Measurements from ENCODE around the gene PDE4D. TPM values are rescaled to one million over a fixed set of nuclear protein-coding genes. Genes with fewer than 3 reads are reported as not detected.

Gene PDE4D
- total and polyA plus RNA-seq, 2 of the 4 experiments (the other 2 are of a cell fraction) = 1.4 to 7.9 TPM

- ChIA-PET CTCF (no interaction called here), POLR2A (ENCODE audit: unreplicated experiment) (no interaction called here)
- H3K14ac ChIP-seq (replicated peaks; ENCODE audit: low read depth, low read length) = no peak overlapping the region
- DNase-seq = peak; percentile 25
- no peak overlapping the region for H3K9ac ChIP-seq (ENCODE audit: low read depth, low read length)
- H3K4ac ChIP-seq (ENCODE audit: low read depth, low read length) = no peak overlapping the region
- H2BK20ac ChIP-seq (ENCODE audit: low read depth, low read length) = no peak overlapping the region
- H4K91ac ChIP-seq (ENCODE audit: insufficient read depth, low read depth, low read length) = no peak overlapping the region
- H2AK5ac ChIP-seq (ENCODE audit: low read depth, low read length) = no peak overlapping the region
- intact Hi-C loops (cut with micrococcal nuclease) (no loop called here), dilution Hi-C loops (cut with HindIII; ENCODE audit: low sequenced_read_pairs, unreplicated experiment) (no loop called here), in situ Hi-C loops (cut with MboI; ENCODE audit: low sequenced_read_pairs) (no loop called here)
- no peak overlapping the region for H3K27ac ChIP-seq (ENCODE audit: insufficient read depth, low read length)
- no peak overlapping the region for H2BK120ac ChIP-seq (ENCODE audit: low read depth, low read length)
- H4K20me1 ChIP-seq (ENCODE audit: insufficient read depth, low read length) = no peaks in the 10 kb centered on the region
- H3K23ac ChIP-seq (ENCODE audit: low read depth, low read length) = no peak overlapping the region
- no peak overlapping the region for H3K56ac ChIP-seq (ENCODE audit: extremely low read depth, insufficient read depth, low read length)
- no peaks in the 10 kb centered on the region for H3K27me3 ChIP-seq (ENCODE audit: control insufficient read depth, insufficient read depth, low read length)
- no peak overlapping the region for H4K5ac ChIP-seq (ENCODE audit: low read depth, low read length)
- no peak overlapping the region for H2AFZ ChIP-seq (replicated peaks; ENCODE audit: low read length, poor library complexity)
- no peak overlapping the region for H4K8ac ChIP-seq (ENCODE audit: low read depth in 2 of 2, low read length in 2 of 2)
- no peaks in the 10 kb centered on the region for H3K79me1 ChIP-seq (ENCODE audit: low read depth in 1 of 2, low read length in 2 of 2)
- BruUV-seq (replicated peaks) = no TSS peak
- no peak overlapping the region for H3K4me2 ChIP-seq (ENCODE audit: low read depth, low read length)
- no peaks in the 10 kb centered on the region for H3K36me3 ChIP-seq (ENCODE audit: control insufficient read depth, insufficient read depth, low read length)
- ATAC-seq (ENCODE audit: low read depth) = no peak
- H3K18ac ChIP-seq (ENCODE audit: low read depth, low read length) = no peak overlapping the region
- H2BK15ac ChIP-seq (ENCODE audit: low read depth, low read length) = no peak overlapping the region
- H3K9me3 ChIP-seq (ENCODE audit: control insufficient read depth, insufficient read depth, low read length) = no peaks in the 10 kb centered on the region
- H3K9me1 ChIP-seq (ENCODE audit: insufficient read depth, low read length) = no peaks in the 10 kb centered on the region
- H2BK5ac ChIP-seq (ENCODE audit: low read depth, low read length, poor library complexity, severe bottlenecking) = no peak overlapping the region
- H3K4me3 ChIP-seq (ENCODE audit: insufficient read depth, low read depth, low read length) = no peak overlapping the region
- H3K4me1 ChIP-seq (ENCODE audit: control insufficient read depth, insufficient read depth, low read length) = no peaks in the 10 kb centered on the region
- TF ChIP-seq MXI1 (IDR thresholded peaks at IDR 0.05; ENCODE audit: borderline replicate concordance, low read depth, low read length) = no peak
- no peak for TF ChIP-seq BHLHE40 (IDR thresholded peaks at IDR 0.05; ENCODE audit: low read depth, low read length)
- TF ChIP-seq RFX5 (IDR thresholded peaks at IDR 0.05; ENCODE audit: low read depth, low read length) = no peak
- no peak for TF ChIP-seq ELK1 (IDR thresholded peaks at IDR 0.05; ENCODE audit: borderline replicate concordance, low read depth, low read length)
- no peak for TF ChIP-seq CTCF (conservative IDR thresholded peaks at IDR 0.05; ENCODE audit: low read depth, low read length)
- TF ChIP-seq RAD21 (IDR thresholded peaks at IDR 0.05; ENCODE audit: low read length) = no peak
- TF ChIP-seq MAZ (IDR thresholded peaks at IDR 0.05; ENCODE audit: borderline replicate concordance, low read depth, low read length) = no peak
- TF ChIP-seq CHD1 (IDR thresholded peaks at IDR 0.05; ENCODE audit: low read depth, low read length) = no peak
- no peak overlapping the region for H2AK9ac ChIP-seq (replicated peaks; ENCODE audit: low read depth, low read length, poor library complexity)
These were observed 149.0 kb downstream of the PDE4D start for GRCh38 chr5:59744531-59744992.

Measured in IMR-90 (cell line).